NCI-H2107 treated with DMSO at 0.1 percent for 48 hours (cell line): Measurements from ENCODE around the gene USP46.

ENCODE experiments used
- DNase-seq: peaks from one replicate; lab custom pipeline; 2025; ENCODE audit not compliant: unreplicated experiment; lab: John Stamatoyannopoulos, UW

USP46 gene

GRCh38 chr4:52622564-52622963, 36.5 kb downstream of the USP46 start:
- no peak for DNase-seq

- DNase-seq: no peak
These were observed 37.5 kb downstream of the USP46 start for GRCh38 chr4:52621567-52621966.

DNA sequence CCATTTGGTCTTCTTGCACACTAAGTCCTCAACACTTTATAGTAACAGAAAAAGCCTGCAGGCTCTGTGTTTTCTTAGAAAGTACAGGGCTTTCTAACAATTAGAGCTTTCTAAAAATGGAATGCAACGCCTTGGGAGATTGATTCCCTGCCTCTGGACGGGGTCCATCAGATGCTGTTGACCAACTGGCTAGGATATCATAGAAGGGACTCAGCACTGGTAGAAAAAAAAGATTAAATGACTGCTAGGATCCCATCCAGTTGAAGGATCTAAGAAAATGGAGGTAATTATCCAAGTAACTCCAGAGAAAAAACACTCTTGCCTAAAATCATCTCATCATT, 39.5 kb downstream of the USP46 start:
- DNase-seq: no peak

- no peak for DNase-seq
These were observed 40.1 kb downstream of the USP46 start for GRCh38 chr4:52618795-52619590.

- DNase-seq: no peak
These were observed 41.6 kb downstream of the USP46 start for GRCh38 chr4:52617336-52618020.

- DNase-seq: no peak
These were observed 44.9 kb downstream of the USP46 start for GRCh38 chr4:52614241-52614640.

DNA sequence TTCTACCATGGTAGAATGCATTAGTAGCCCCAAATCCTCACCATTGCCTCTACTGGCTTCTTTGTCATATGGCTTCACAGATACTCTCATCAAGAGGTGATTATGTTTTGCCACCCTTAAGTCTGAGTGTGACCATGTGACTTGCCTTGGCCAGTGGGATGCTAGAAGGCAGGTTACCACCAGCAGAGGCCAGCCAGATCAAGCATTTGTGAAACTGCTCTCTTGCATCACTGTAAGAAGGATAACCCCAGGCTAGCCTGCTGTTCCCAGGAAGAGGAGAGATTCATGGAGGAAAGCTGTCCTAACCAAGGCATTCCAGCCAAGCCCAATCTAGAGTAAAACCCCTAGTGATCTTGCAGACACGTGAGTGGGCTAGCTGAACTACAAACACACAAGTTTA, 46.8 kb downstream of the USP46 start:
- DNase-seq: no peak

DNA sequence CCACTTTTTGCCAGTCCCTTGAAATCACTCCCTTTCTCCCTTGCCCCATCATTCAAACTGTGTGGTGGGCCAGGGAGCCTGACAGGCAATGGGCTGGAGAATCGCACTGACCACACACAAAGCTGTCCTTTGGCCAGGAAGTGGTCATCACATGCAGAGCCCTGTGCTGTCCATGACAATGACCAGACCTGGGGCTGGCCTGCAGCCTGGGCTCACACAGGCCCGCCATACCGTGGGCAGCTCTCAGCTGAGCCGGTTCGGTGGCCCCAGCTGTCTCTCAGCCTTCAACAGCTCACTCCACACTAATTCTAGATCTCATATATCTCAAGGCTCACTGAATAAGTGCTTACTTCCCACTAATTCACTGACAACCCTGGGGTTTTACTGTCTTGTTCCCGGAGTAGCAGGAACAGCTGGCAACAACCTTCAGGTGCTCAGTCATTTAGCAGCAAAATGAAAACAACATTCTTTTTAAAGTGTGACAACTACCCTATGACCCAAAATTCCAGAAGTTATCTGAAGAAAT, 48.0 kb downstream of the USP46 start:
- DNase-seq: no peak

DNA sequence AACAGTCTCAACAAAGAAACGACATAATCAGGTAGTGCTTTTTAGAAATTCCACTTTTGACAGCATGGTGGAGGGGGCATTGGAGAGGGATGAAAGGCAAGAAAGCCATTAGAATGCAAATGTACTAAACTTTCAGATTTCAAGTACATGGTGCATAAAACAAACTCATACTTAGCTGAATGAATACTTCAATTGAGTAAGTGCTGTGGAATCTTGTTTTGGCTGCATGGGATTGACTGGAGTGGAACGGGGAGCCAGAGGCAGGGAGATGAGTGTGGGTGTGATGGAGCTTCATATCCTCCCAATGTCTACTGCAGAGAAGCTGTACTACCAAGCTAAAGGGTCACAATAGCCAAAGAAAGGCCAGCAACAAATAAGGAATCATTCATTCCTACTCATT, 52.4 kb downstream of the USP46 start:
- DNase-seq: no peak

- no peak for DNase-seq
These were observed 53.1 kb downstream of the USP46 start for GRCh38 chr4:52606040-52606439.

DNA sequence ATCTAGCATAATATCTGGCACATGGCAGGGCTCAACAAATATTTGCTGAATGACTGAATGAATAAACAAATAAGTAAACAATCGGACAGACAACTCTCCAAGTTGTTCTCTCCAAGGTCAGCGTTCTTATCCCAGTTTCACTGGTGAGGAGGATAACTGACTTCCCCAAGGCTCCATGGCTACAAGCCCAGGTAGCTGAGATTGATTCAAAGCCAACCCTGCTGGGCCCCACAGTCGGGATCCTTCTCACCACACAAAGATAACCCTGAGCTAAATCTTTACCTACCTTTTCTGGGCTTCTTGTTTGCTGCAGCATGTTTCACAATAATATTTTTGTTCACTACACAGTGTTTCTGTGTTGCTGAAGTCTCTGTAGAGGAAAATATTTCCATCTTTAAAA, 54.9 kb downstream of the USP46 start:
- DNase-seq: no peak

- DNase-seq: no peak
These were observed 58.8 kb downstream of the USP46 start for GRCh38 chr4:52600275-52600674.

- no peak for DNase-seq
These were observed 64.1 kb downstream of the USP46 start for GRCh38 chr4:52595001-52595400.

GRCh38 chr4:52592287-52592686, 66.8 kb downstream of the USP46 start:
- no peak for DNase-seq

DNA sequence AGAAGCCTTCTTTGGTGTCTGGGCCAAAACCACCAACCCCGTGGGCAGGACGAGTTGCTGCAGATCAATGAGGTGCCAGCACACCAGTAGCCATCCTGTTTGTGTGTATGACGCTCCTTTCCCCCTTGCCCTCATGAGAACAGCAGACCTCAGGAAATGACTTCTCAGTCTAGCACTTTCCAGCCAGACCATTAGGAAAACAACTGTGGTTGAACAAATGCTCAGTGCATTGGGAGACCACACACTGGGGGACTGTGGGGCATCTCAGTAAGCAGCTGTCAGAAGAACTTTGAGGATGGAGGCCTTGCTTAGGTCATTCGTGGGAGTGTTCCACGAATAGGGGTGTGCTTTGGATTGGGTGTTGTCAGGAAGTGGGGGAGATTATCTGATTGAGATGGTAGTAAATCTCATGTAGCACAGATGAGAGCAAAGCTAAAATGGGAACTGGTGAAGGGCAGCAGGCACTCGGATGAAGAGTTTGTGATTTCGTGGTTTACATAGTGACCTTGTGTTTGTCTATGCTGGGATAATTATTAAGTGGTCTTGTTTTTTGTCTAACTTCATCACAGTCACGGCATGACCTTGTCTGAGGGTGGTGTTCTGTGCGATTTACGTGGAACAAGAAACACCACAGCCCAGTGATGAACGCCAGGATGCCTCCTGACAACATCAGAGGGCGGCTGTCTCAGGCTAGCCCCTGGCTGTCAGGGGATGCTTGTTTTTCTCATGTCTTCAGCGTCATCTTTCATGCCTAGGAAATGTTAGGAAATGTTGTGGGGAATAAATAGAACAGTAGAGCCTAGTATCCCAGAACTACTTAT, 70.1 kb downstream of the USP46 start:
- no peak for DNase-seq

DNA sequence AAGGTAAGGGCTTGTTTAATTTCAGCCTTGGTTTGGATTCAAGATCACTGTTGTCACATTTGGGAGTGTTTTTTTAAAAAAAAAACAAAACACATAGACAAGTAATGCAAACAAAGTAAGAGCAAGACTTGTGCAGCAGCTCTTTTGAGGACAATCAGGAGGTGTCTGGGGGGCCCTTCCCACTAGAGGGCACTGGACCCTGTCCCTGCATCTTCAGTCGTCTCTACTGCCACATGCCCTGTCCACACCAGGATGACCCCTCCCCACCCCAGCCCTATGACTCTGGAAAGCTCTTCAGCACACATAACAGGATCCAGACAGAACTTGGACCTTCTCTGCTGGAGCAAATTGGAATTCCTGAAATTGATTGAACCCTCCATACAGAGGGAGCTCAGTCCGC, 71.0 kb downstream of the USP46 start:
- DNase-seq: no peak

GRCh38 chr4:52586069-52586468, 73.0 kb downstream of the USP46 start:
- no peak for DNase-seq

DNA sequence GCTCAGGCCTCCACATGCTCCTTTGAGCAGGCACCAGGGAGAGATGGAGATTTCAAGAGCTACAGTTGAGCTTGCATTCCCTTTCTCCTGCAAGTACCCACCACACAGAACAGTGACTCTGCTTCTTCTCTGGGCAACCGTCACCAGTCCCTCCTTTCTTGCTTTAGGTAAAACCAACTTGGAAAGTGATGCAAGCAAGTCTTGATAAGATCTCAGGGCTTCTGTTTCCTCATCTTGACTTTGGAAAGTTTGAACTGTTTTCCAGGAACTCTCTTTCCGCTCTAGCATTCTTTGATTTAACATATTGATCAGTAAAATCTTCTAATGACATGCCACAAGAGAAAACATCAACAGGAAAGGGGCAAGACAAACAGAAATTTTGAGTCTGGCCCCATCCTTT, 73.7 kb downstream of the USP46 start:
- DNase-seq: no peak

DNA sequence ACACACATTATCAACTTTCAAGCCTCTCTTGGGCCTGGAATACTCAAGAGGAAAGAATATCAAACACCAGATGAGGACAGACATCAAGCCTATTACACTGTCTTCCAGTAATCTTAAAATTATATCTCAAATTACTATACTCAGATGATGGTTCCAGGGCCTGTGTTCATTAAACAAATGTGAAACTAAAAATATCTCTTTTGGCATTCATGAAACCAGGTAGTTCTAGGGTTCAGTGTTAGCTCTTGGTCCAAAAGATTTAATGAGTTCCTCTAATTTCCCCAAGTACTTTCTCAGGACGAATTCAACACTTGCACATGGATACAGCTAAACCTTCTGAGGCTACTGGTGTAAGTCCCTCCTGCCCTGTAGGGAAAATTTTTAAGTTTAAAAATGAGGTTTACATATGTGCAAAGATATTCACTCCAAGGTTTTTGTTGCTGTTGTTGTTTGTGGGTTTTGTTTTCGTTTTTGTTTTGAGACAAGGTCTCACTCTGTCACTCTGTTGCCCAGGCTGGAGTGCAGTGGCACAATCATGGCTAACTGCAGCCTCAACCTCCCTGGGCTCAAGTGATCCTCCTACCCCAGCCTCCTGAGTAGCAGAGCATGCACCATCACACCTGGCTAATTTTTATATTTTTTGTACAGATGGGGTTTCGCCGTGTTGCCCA, 79.4 kb downstream of the USP46 start:
- no peak for DNase-seq

- no peak for DNase-seq
These were observed 80.2 kb downstream of the USP46 start for GRCh38 chr4:52578951-52579350.

DNA sequence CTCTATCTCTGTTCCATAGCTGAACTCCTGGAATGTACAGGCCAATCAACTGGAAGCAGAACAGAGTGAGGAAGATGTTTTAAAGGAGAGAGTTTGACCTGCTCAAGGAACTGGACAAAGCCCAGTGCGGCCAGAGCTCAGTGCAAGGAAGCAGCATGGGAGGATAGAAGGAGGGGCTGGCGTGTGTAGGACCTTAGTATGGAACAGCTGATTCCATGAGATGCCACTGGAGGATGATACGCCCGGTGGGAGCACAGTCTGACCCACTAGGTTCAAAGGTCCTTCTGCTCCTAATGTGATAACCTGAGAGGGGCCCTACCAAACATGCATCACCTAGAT, 81.5 kb downstream of the USP46 start:
- DNase-seq: no peak
